ENCODE data around the gene VAV2. TPM values are rescaled to one million over a fixed set of nuclear protein-coding genes. Genes with fewer than 3 reads are reported as not detected.

Gene VAV2
- total RNA-seq, 1 experiment from 2014 or later: 21.4 TPM

- DNase-seq (ENCODE audit: low spot score): no peak
- in situ Hi-C loops (cut with HindIII; ENCODE audit: low sequenced_read_pairs): no loop called here
These were observed 102.4 kb downstream of the VAV2 start for GRCh38 chr9:133889584-133890301.

GRCh38 chr9:133888809-133889491 lies 103.2 kb downstream of the VAV2 start:
- in situ Hi-C loops (cut with HindIII; ENCODE audit: low sequenced_read_pairs): no loop called here
- peak; percentile 16 for DNase-seq (ENCODE audit: low spot score)

DNA sequence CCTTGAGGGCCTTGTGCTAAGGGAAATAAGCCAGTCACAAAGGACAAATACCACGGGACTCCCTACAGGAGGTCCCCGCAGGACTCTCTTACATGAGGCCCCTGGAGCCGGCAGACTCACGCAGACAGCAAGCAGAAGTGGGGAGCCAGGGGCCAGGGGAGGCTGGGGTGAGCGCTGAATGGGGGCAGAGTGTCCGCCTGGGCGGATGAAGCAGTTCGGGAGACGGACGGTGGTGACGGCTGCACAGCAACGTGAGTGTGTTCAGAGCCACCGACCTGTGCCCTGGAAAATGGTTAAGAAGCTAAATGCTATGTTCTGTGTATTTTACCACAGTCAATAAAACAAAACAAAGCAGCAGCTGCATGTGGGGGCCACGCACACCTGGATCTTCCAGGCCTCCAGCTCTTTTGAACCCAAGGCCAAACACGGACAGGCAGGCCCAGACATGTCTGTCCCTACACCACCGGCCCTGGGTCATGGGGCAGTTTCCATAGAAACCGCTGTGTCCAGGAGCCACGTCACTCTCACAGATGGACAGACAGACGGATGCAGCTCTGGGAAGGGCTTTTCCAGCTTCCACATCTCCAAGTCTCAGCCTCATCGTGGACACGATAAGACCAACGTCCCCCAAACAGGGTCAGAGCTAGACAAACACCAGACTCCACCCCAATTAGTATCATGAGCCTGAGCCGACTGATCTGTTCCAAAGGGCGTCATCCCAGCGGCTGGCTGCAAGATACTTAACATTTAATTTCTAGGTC lies 103.9 kb downstream of the VAV2 start:
- in situ Hi-C loops (cut with HindIII; ENCODE audit: low sequenced_read_pairs): no loop called here
- no peak for DNase-seq (ENCODE audit: low spot score)

DNA sequence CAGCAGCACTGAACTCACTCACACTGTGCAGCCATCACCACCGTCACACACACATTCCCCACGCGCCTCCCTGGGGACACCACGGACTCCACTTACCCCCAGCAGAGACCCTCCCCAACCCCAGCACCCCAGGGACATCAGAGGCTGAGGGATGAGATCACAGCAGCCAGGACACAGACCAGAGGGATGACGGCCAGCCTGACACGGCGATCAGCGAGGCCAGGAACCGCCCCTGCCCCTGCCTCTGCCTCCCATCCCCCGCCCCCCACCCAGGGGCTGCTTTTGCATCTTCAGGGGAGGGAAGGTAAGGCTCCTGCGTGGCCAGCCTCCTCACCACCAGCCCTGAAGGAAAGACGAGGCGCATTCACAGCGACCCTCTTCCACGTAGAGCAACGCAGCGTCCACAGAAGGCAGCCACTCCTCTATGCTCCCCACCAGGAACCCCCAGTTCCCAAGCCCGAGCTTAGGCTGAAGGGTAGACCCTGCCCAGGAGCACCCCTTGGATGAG lies 104.5 kb downstream of the VAV2 start:
- in situ Hi-C loops (cut with HindIII; ENCODE audit: low sequenced_read_pairs): no loop called here
- no peak for DNase-seq (ENCODE audit: low spot score)

GRCh38 chr9:133886563-133887501 lies 105.3 kb downstream of the VAV2 start:
- in situ Hi-C loops (cut with HindIII; ENCODE audit: low sequenced_read_pairs): no loop called here

GRCh38 chr9:133884907-133885744 lies 107.0 kb downstream of the VAV2 start:
- in situ Hi-C loops (cut with HindIII; ENCODE audit: low sequenced_read_pairs): no loop called here
- no peak for DNase-seq (ENCODE audit: low spot score)

More at GRCh38 chr9:133886563-133887501, 105.3 kb downstream of the VAV2 start:
- DNase-seq (ENCODE audit: low spot score): no peak

- in situ Hi-C loops (cut with HindIII; ENCODE audit: low sequenced_read_pairs): no loop called here
- no peak for DNase-seq (ENCODE audit: low spot score)
These were observed 109.0 kb downstream of the VAV2 start for GRCh38 chr9:133882849-133883755.

GRCh38 chr9:133881671-133882381 lies 110.3 kb downstream of the VAV2 start:
- in situ Hi-C loops (cut with HindIII; ENCODE audit: low sequenced_read_pairs): no loop called here

GRCh38 chr9:133880851-133881661 lies 111.1 kb downstream of the VAV2 start:
- in situ Hi-C loops (cut with HindIII; ENCODE audit: low sequenced_read_pairs): no loop called here
- no peak for DNase-seq (ENCODE audit: low spot score)

More at GRCh38 chr9:133881671-133882381, 110.3 kb downstream of the VAV2 start:
- DNase-seq (ENCODE audit: low spot score): no peak

- in situ Hi-C loops (cut with HindIII; ENCODE audit: low sequenced_read_pairs): no loop called here
- no peak for DNase-seq (ENCODE audit: low spot score)
These were observed 112.0 kb downstream of the VAV2 start for GRCh38 chr9:133880136-133880535.

DNA sequence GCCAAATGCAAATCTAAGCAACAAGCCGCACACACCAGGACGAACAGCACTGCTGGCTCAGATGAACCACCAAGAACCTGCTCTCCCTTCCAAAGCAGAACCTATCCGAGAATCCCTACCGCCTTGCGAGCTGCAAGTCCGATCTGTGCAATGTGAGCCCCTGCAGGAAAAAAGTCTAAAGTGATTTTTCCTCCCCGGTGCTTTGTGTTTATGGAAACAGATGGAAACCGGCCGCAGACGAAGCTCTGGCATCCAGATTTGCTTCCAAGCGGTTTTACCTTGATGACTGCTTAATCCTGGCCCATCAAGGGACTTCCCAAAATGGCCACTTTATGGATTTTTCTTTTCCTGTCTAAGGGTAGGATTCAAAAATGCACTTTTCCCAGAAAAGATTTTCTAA lies 112.5 kb downstream of the VAV2 start:
- in situ Hi-C loops (cut with HindIII; ENCODE audit: low sequenced_read_pairs): no loop called here
- DNase-seq (ENCODE audit: low spot score): peak; percentile 31

DNA sequence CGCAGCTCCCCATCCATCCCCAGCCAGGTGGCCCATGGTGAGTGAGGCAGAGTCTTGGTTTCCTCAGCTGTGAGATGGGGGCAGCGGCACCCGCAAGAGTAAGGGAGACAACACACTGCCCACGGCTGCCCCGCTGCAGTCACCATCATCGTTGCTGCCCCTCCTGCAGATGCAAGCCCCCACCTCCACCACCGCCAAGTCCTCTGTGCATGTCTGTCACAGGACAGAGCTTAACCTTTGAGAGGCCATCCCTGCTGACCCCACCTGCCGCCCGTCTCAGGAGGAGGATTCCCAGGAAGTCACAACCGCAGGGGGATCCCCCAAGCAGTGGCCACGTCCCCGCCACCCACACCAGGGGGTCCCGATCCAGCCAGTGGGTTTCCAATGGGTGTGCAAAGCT lies 113.7 kb downstream of the VAV2 start:
- DNase-seq (ENCODE audit: low spot score): no peak
- in situ Hi-C loops (cut with HindIII; ENCODE audit: low sequenced_read_pairs): no loop called here

- no peak for DNase-seq (ENCODE audit: low spot score)
- in situ Hi-C loops (cut with HindIII; ENCODE audit: low sequenced_read_pairs): no loop called here
These were observed 114.2 kb downstream of the VAV2 start for GRCh38 chr9:133877967-133878366.

GRCh38 chr9:133877327-133877726 lies 114.8 kb downstream of the VAV2 start:
- no peak for DNase-seq (ENCODE audit: low spot score)
- in situ Hi-C loops (cut with HindIII; ENCODE audit: low sequenced_read_pairs): no loop called here

- no peak for DNase-seq (ENCODE audit: low spot score)
- in situ Hi-C loops (cut with HindIII; ENCODE audit: low sequenced_read_pairs): no loop called here
These were observed 115.3 kb downstream of the VAV2 start for GRCh38 chr9:133876836-133877235.

- DNase-seq (ENCODE audit: low spot score): no peak
- in situ Hi-C loops (cut with HindIII; ENCODE audit: low sequenced_read_pairs): no loop called here
These were observed 116.0 kb downstream of the VAV2 start for GRCh38 chr9:133876144-133876543.

All from G401 (cell line).